ENCODE measurements around the gene APOL3. TPM values are rescaled to one million over a fixed set of nuclear protein-coding genes. Genes with fewer than 3 reads are reported as not detected.

Gene APOL3
- total and polyA plus RNA-seq, 9 donors: 15.4 to 62.1 (median 19.4) TPM

DNA sequence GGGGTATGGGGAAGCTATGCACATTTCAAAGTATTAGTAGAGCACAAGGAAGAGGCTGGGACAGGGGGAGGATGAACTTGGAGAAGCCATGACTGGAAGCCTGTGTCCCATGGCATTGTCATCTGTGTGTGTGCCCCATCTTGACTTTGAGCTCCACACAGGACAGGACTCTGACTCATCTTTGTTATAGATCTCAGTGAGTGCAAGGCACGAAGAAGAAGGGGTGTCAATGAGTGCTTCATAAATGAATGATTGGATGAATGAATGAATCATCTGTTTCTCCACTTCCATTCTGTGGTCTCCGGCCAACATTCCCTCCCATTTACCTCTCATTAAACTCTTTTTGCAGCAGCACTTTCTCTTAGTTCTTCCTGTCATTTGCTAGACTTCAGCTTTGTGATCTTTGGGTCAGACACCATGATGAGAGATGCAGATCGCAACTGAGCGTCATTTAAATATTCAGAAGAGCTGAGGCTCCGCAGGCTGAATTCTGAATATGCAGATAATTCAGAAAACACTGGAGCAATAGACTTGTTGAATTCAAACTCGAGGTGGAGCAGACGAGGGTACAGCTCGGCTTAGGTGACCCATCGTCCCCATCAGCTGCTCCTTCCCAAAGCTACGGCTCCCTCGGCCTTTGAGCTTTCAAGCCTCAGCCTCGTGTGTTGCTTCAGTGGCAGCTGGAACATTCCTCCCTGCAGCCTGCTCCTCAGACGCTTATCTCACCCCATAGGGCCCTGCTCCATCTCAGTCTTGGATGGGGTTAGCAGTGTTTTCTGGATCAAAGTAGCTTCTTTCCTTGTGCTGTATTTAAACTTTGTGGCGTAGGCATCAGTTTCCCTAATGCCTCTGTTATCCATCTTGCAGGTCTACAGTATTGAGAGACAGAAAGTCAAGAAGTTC, 30.8 kb downstream of the APOL3 start:
- no peaks in the 10 kb centered on the region for H3K36me3 ChIP-seq
- no peaks in the 10 kb centered on the region for H3K4me1 ChIP-seq (ENCODE audit: insufficient read depth)
- 64 to 79% (median 65%) methylated on average over 14 of the region's 14 CpGs for WGBS, 3 donors
- intact Hi-C loops (cut with DNase I): loop anchor here (10.0 kb wide), 4 partner anchors 65 to 695 kb away; no protein-coding TSS in a partner anchor
- no peak for DNase-seq
- H3K27me3 ChIP-seq: no peaks in the 10 kb centered on the region
- TF ChIP-seq EP300 (IDR thresholded peaks at IDR 0.05) (no peak), POLR2A (IDR thresholded peaks at IDR 0.05) (no peak)
- TF ChIP-seq, protein P1, sequence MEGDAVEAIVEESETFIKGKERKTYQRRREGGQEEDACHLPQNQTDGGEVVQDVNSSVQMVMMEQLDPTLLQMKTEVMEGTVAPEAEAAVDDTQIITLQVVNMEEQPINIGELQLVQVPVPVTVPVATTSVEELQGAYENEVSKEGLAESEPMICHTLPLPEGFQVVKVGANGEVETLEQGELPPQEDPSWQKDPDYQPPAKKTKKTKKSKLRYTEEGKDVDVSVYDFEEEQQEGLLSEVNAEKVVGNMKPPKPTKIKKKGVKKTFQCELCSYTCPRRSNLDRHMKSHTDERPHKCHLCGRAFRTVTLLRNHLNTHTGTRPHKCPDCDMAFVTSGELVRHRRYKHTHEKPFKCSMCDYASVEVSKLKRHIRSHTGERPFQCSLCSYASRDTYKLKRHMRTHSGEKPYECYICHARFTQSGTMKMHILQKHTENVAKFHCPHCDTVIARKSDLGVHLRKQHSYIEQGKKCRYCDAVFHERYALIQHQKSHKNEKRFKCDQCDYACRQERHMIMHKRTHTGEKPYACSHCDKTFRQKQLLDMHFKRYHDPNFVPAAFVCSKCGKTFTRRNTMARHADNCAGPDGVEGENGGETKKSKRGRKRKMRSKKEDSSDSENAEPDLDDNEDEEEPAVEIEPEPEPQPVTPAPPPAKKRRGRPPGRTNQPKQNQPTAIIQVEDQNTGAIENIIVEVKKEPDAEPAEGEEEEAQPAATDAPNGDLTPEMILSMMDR (IDR thresholded peaks at IDR 0.05): no peak
- no peak overlapping the region for H3K4me3 ChIP-seq
- no peaks in the 10 kb centered on the region for H3K9me3 ChIP-seq
- no peak overlapping the region for H3K27ac ChIP-seq

DNA sequence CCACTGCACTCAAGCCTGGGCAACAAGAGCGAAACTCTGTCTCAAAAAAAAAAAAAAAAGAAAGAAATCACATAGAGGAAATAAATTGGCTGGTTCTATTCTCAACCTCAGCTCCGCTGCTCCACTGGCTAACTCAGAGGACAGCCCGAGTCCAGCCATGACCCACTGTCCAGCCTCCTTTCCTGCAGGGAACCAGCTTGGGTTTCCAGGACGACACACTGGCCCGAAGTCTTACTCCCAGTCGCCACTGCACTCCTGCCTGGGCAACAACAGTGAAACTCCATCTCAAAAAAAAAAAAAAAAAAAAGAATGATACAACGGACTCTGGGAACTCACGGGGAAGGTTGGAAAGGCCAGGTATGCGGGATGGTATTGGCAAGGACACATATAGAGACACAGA, 31.5 kb downstream of the APOL3 start:
- no peak overlapping the region for H3K27ac ChIP-seq
- H3K9me3 ChIP-seq: no peaks in the 10 kb centered on the region
- DNase-seq: no peak
- TF ChIP-seq POLR2A (IDR thresholded peaks at IDR 0.05) (no peak), EP300 (IDR thresholded peaks at IDR 0.05) (no peak)
- TF ChIP-seq, protein P1 (IDR thresholded peaks at IDR 0.05): no peak
- intact Hi-C loops (cut with DNase I): loop anchor here (10.0 kb wide), 4 partner anchors 64 to 694 kb away; no protein-coding TSS in a partner anchor
- H3K27me3 ChIP-seq: no peaks in the 10 kb centered on the region
- no peaks in the 10 kb centered on the region for H3K4me1 ChIP-seq (ENCODE audit: insufficient read depth)
- no peaks in the 10 kb centered on the region for H3K36me3 ChIP-seq
- 87 to 93% (median 89%) methylated on average over 9 of the region's 9 CpGs for WGBS, 3 donors
- no peak overlapping the region for H3K4me3 ChIP-seq

DNA sequence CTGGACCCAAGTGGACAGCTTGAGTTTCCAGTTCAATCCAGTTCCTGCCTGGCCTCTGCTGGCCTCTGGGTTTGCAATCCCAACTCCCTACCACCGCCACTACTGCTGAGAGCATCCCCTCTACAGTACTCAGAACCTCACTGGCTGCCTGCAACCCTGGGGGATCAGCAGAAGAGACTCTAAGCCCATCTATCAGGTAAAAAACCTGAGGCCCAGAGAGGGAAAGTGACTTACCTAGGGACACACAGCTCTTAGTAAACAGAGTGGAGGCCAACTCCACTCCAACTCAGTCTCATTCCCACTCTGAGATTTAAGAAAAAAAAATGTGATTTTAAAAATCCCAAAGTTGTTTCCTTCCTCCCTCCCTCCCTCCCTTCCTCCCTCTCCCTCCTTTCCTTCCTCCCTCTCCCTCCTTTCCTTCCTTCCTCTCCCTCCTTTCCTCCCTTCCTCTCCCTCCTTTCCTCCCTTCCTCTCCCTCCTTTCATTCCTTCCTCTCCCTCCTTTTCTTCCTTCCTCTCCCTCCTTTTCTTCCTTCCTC, 34.5 kb downstream of the APOL3 start:
- intact Hi-C loops (cut with DNase I): loop anchor here (2.0 to 10.0 kb wide), 5 partner anchors 61 to 691 kb away; no protein-coding TSS in a partner anchor
- H3K9me3 ChIP-seq: no peaks in the 10 kb centered on the region
- no peak overlapping the region for H3K4me3 ChIP-seq
- WGBS, 3 donors: 86 to 89% (median 86%) methylated on average over 1 of the region's 1 CpG
- no peaks in the 10 kb centered on the region for H3K36me3 ChIP-seq
- H3K4me1 ChIP-seq (ENCODE audit: insufficient read depth): no peaks in the 10 kb centered on the region
- TF ChIP-seq, protein P1 (IDR thresholded peaks at IDR 0.05): no peak
- TF ChIP-seq EP300 (IDR thresholded peaks at IDR 0.05) (no peak), POLR2A (IDR thresholded peaks at IDR 0.05) (no peak)
- no peak overlapping the region for H3K27ac ChIP-seq
- DNase-seq: no peak
- no peaks in the 10 kb centered on the region for H3K27me3 ChIP-seq

DNA sequence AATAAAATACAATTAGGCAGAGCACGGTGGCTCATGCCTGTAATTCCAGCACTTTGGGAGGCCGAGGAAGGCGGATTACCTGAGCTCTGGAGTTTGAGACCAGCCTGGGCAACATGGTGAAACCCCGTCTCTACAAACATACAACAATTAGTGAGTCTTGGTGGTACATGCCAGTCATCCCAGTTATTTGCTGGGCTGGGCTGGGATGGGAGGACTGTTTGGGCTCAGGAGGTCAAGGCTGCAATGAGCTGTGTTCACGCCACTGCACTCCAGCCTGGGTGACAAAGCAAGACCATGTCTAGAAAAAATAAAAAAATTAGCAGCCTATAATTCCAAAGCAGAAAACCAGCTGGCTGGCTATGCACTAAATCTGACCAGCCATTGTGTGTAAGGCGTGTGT, 35.1 kb downstream of the APOL3 start:
- H3K4me3 ChIP-seq: no peak overlapping the region
- H3K4me1 ChIP-seq (ENCODE audit: insufficient read depth): no peaks in the 10 kb centered on the region
- H3K27me3 ChIP-seq: no peaks in the 10 kb centered on the region
- no peak for TF ChIP-seq POLR2A (IDR thresholded peaks at IDR 0.05)
- TF ChIP-seq EP300 (IDR thresholded peaks at IDR 0.05): no peak
- TF ChIP-seq, protein P1 (IDR thresholded peaks at IDR 0.05): no peak
- no peaks in the 10 kb centered on the region for H3K9me3 ChIP-seq
- no peaks in the 10 kb centered on the region for H3K36me3 ChIP-seq
- no peak for DNase-seq
- WGBS, 3 donors: 78 to 84% (median 80%) methylated on average over 6 of the region's 6 CpGs
- intact Hi-C loops (cut with DNase I): loop anchor here (2.0 to 10.0 kb wide), 5 partner anchors 61 to 691 kb away; no protein-coding TSS in a partner anchor
- H3K27ac ChIP-seq: no peak overlapping the region

All from ovary (tissue), 9 donors.